Psoas muscle (tissue), 8 donors: ENCODE results near the gene GARRE1. TPM values are rescaled to one million over a fixed set of nuclear protein-coding genes. Genes with fewer than 3 reads are reported as not detected.
"Not testable (repeated sequence)": the region's sequence is repeated elsewhere in the genome, so short reads cannot be mapped to it uniquely, and the experiment has no call there.

ENCODE experiments used
- ATAC-seq, 4 donors: fragments of 200-7000 bp; cut with Tn5 transposase; one replicate each; pipeline ENCODE4 v1.9.1; 2020; ENCODE audit warnings: moderate library complexity in 3 of 4, mild to moderate bottlenecking in 2 of 4
- DNase-seq, 2 donors: peaks; one replicate each; pipeline ENCODE4 v3.0.0-alpha.2; 2020
- H3K27ac ChIP-seq: fragments of 200-600 bp; one replicate; pipeline ENCODE4 v1.8.0; 2022
- H3K27me3 ChIP-seq, 3 donors: fragments of 200-600 bp in 1 of 3; one replicate each; pipeline versions ENCODE4 v1.6.1 to v1.8.0; 2013 to 2022; ENCODE audit warnings: low read length in 2 of 3, mild to moderate bottlenecking in 2 of 3, moderate library complexity in 1 of 3; ENCODE audit not compliant: insufficient read depth in 3 of 3
- H3K36me3 ChIP-seq, 2 donors: fragments of 200-600 bp in 1 of 2; one replicate each; pipeline versions ENCODE4 v1.6.1 to v1.8.0; 2013 to 2022; ENCODE audit warnings: low read depth in 1 of 2, mild to moderate bottlenecking in 1 of 2, moderate library complexity in 1 of 2; ENCODE audit not compliant: insufficient read depth in 1 of 2
- H3K4me1 ChIP-seq: fragments of 200-600 bp; one replicate; pipeline ENCODE4 v1.8.0; 2022
- H3K4me3 ChIP-seq: fragments of 200-600 bp; one replicate; pipeline ENCODE4 v1.8.0; 2022; ENCODE audit warnings: mild to moderate bottlenecking
- H3K9me3 ChIP-seq: fragments of 200-600 bp; one replicate; pipeline ENCODE4 v1.8.0; 2022
- WGBS, 3 donors: extraction: QIAGEN DNeasy Blood & Tissue Kit; methylation state at CpG; one replicate each; pipeline versions ENCODE4 v1.1.6 to v1.1.7; 2013; 5-methylcytosine and 5-hydroxymethylcytosine counted together
- intact Hi-C, 2 donors: fragments of 100-400 bp; cut with DNase I; formaldehyde crosslinking; loops; one replicate each; pipeline versions ENCODE4 v1.11.0 to v1.14.2; 2022
- polyA plus RNA-seq, 3 donors: library from polyadenylated mRNA; stranded (reverse); fragments of 200-250 nt; gene quantifications; one replicate each; pipeline ENCODE4 v1.2.3, GENCODE V29; 2013
- total RNA-seq, 4 donors: library from RNA; stranded (reverse); fragmentation: NEBNext Ultra II Directional in 2 of 4; extraction: Animal tissue kit (Norgen Biotek cat#: 25700) in 2 of 4; gene quantifications; one replicate each; pipeline versions ENCODE4 v1.2.1 to v1.2.4, GENCODE V29; 2021 to 2023
- TF ChIP-seq, protein P1 (sequence below): fragments of 200-600 bp; IDR thresholded peaks from one replicate; pipeline ENCODE4 v1.8.0; 2022; ENCODE audit warnings: antibody characterized with exemption
- donor health status: healthy with polysubstance abuse.
- donor health status: DM: no; HTN: no; CAD: no; lungs with moderate emphysema.
- donor health status: Bipolar disorder and iron deficiency.
- donor health status: healthy.
- donor health status: DM: yes; HTN: yes; CAD: no.
- donor health status: DM: no; HTN: no; CAD: no.
- donor health status: DM: no; HTN: no; CAD: no.
- donor health status: DM: yes; HTN: yes; CAD: no.

GARRE1 gene
- total and polyA plus RNA-seq, 7 donors, result 4.8 to 22.8 (median 16.4) TPM

DNA sequence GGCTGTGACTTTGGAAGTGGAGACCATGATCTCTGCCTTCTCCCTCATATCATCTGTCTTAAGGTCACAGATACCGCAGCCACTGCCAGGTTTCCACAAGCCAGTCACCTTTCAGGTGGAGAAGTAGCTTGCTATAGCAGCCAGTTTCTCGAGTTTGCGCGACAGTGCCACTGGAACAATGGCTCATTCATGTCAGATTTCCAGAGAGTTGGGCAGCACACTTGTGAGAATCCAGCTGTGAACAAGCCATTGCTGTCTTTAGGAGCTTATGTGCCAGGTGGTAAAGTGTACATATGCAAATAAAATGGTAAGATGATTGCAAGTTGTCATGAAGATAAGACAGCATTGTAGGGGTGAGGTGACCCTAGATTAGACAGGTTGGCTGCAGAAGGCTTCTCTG lies 22.3 kb downstream of the GARRE1 start:
- H3K27ac ChIP-seq, result no peak overlapping the region
- no peak overlapping the region for H3K4me3 ChIP-seq
- TF ChIP-seq, protein P1, sequence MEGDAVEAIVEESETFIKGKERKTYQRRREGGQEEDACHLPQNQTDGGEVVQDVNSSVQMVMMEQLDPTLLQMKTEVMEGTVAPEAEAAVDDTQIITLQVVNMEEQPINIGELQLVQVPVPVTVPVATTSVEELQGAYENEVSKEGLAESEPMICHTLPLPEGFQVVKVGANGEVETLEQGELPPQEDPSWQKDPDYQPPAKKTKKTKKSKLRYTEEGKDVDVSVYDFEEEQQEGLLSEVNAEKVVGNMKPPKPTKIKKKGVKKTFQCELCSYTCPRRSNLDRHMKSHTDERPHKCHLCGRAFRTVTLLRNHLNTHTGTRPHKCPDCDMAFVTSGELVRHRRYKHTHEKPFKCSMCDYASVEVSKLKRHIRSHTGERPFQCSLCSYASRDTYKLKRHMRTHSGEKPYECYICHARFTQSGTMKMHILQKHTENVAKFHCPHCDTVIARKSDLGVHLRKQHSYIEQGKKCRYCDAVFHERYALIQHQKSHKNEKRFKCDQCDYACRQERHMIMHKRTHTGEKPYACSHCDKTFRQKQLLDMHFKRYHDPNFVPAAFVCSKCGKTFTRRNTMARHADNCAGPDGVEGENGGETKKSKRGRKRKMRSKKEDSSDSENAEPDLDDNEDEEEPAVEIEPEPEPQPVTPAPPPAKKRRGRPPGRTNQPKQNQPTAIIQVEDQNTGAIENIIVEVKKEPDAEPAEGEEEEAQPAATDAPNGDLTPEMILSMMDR, result no peak
- DNase-seq, result no peak
- intact Hi-C loops, result loop anchor here in 1 of 2 donors (5.0 kb wide), 1 partner anchor 41 kb away; no protein-coding TSS in a partner anchor
- ATAC-seq, result no peak
- H3K4me1 ChIP-seq, result peaks cover 38% of the 10 kb centered on the region
- H3K36me3 ChIP-seq, result no peaks in the 10 kb centered on the region
- no peaks in the 10 kb centered on the region for H3K27me3 ChIP-seq
- WGBS, 3 donors, result 32 to 35% (median 35%) methylated on average over 4 of the region's 4 CpGs
- no peaks in the 10 kb centered on the region for H3K9me3 ChIP-seq

DNA sequence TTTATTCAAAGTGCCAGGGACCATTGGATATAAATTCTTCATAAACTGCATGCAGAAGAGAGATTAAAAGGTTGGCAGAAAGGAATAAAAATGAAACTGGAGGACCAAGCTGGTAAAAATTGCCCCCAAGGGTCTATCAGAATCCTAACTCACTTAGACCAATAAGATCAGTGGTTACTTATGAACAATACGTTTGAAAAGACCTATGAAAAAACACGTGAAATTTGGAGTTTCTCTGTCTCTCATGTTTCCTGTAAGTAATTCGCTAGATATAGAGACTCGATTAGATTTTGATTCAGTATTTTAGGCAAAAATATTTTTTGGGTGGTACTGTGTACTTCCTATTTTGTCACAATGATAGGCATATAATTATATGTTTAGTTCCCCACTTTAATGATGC lies 22.9 kb downstream of the GARRE1 start:
- H3K4me3 ChIP-seq, result no peak overlapping the region
- WGBS, 3 donors, result 73 to 80% (median 77%) methylated on average over 4 of the region's 4 CpGs
- H3K27me3 ChIP-seq, result no peaks in the 10 kb centered on the region
- DNase-seq (no peak), ATAC-seq (no peak)
- H3K27ac ChIP-seq, result no peak overlapping the region
- H3K4me1 ChIP-seq, result peaks cover 36% of the 10 kb centered on the region
- no peaks in the 10 kb centered on the region for H3K9me3 ChIP-seq
- TF ChIP-seq, protein P1, result no peak
- intact Hi-C loops, result loop anchor here in 1 of 2 donors (5.0 kb wide), 1 partner anchor 40 kb away; no protein-coding TSS in a partner anchor
- no peaks in the 10 kb centered on the region for H3K36me3 ChIP-seq

DNA sequence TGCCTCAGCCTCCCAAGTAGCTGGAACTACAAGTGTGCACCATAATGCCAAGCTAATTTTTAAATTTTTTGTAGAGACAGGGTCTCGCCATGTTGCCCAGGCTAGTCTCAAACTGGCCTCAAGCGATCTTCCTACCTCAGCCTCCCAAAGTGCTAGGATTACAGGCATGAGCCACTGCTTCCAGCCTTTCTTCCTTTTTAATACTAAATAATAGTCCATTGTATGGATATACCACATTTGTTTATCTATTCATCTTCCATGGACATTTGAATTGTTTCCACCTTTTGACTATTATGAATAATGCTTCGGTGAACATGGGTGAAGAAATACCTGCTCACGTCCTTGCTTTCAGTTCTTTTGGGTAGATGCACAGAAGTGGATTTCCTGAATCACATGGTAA lies 24.4 kb downstream of the GARRE1 start:
- TF ChIP-seq, protein P1, result no peak
- Histone ChIP-seq H3K27me3 (no peaks in the 10 kb centered on the region), H3K27ac (no peak overlapping the region), H3K4me1 (peaks cover 32% of the 10 kb centered on the region), H3K36me3 (no peaks in the 10 kb centered on the region), H3K9me3 (no peaks in the 10 kb centered on the region), H3K4me3 (no peak overlapping the region)
- DNase-seq (no peak), ATAC-seq (no peak)
- 88 to 93% (median 90%) methylated on average over 4 of the region's 4 CpGs for WGBS, 3 donors
- intact Hi-C loops, result loop anchor here in 1 of 2 donors (5.0 kb wide), 1 partner anchor 39 kb away; no protein-coding TSS in a partner anchor

DNA sequence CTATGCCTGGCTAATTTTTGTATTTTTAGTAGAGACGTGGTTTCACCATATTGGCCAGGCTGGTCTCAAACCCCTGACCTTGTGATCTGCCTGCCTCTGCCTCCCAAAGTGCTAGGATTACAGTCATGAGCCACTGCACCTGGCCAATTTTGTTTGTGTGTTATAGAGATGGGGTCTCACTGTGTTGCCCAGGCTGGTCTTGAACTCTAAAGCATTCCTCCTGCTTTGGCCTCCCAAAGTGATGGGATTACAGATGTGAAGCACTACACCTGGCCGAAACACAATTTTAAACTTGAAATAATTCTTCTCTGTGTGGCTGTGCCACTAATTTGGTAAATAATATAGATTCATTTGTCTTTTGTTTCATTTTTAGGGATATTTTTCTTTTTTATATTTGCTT lies 27.1 kb downstream of the GARRE1 start:
- H3K4me3 ChIP-seq, H3K27me3 ChIP-seq, DNase-seq, H3K9me3 ChIP-seq, intact Hi-C loops, H3K27ac ChIP-seq, ATAC-seq, H3K36me3 ChIP-seq: not testable (repeated sequence)
- peaks cover 24% of the 10 kb centered on the region for H3K4me1 ChIP-seq
- WGBS, 3 donors, result 96 to 99% (median 98%) methylated on average over 2 of the region's 2 CpGs

DNA sequence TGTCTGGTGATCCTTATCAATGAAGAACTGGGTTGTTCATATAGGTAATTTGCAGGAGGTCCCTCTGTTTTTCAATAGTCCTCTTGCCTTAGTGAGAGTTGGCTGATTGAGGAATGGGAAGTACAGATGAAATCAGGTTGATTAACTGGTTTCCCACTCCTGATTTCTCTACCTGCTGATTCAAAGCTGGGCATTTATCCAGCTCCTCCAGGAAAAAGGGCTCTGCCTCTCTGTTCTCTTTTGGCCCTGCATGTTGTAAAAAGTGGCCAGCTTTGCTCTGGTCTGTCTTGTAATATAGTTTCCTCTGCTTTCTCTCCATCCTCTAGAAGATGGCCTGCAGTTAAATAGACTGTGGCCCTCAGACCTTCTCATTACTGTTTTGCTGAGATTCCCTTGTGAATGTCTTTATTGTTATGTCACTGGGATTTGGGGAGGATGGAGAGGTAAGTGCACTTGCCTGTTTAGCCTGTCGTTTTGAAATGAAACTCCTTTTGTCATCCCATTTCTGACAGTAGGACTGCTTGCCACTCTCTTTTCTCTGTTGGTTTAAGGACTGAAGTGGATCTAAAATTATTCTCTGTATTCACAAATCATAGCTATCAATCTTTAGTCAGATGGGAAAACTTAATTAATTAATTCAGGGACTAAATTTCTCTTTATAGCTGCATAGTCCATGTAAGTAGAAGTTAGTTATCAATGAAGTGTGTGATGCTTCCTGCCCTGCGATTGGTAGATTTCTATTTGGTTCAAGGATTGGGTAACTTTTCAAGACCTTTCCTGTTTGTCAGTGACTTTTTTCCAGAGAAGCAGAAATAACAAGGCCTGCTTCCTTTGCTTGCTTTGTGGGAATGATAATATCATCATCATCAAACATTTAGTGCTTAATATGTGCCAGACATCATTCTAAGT lies 28.5 kb downstream of the GARRE1 start:
- no peak for DNase-seq
- Histone ChIP-seq H3K27ac (no peak overlapping the region), H3K4me1 (peaks cover 22% of the 10 kb centered on the region), H3K9me3 (no peaks in the 10 kb centered on the region), H3K27me3 (no peaks in the 10 kb centered on the region), H3K4me3 (no peak overlapping the region), H3K36me3 (peaks cover 0 to 5% of the 10 kb centered on the region in 2 donors)
- ATAC-seq, result no peak
- TF ChIP-seq, protein P1, result no peak
- intact Hi-C loops, result no loop called here
- WGBS, 3 donors, result 52 to 64% (median 57%) methylated on average over 2 of the region's 2 CpGs
